K562 (cell line): ENCODE measurements around the gene HMSD. TPM values are rescaled to one million over a fixed set of nuclear protein-coding genes. Genes with fewer than 3 reads are reported as not detected.

Source experiments
- ARNT ChIP-seq, 2 experiments: fragments of 450-650 bp; IDR thresholded peaks; 2 replicates each; pipeline ENCODE4 v1.6.1; 2016; ENCODE audit warnings: mild to moderate bottlenecking in 1 of 2
- ILF3 ChIP-seq: fragments of 450-650 bp; IDR thresholded peaks from 2 replicates; pipeline ENCODE4 v1.6.1; 2018; ENCODE audit warnings: antibody characterized with exemption, mild to moderate bottlenecking, moderate library complexity, borderline replicate concordance
- NCOA1 ChIP-seq: fragments of 450-650 bp; IDR thresholded peaks from 2 replicates; pipeline ENCODE4 v1.6.1; 2016; ENCODE audit warnings: low read depth
- NR3C1 ChIP-seq: sonication (generic); formaldehyde crosslinking; IDR thresholded peaks from 2 replicates; pipeline ENCODE4 v1.8.1; 2022; ENCODE audit warnings: missing genetic modification reagents
- SRSF3 ChIP-seq: fragments of 200-400 bp; formaldehyde crosslinking; IDR thresholded peaks from 2 replicates; pipeline ENCODE4 v1.6.1; 2016; ENCODE audit warnings: mild to moderate bottlenecking, low read length, moderate library complexity; ENCODE audit not compliant: insufficient read depth
- TARDBP ChIP-seq: fragments of 450-650 bp; IDR thresholded peaks from 2 replicates; pipeline ENCODE4 v1.6.1; 2016
- ZNF124 ChIP-seq: sonication (generic); formaldehyde crosslinking; IDR thresholded peaks from 2 replicates; pipeline ENCODE4 v1.8.1; 2022; ENCODE audit warnings: missing genetic modification reagents
- ZNF431 ChIP-seq: sonication (generic); formaldehyde crosslinking; IDR thresholded peaks from 2 replicates; pipeline ENCODE4 v1.8.0; 2022; ENCODE audit warnings: mild to moderate bottlenecking, missing genetic modification reagents
- polyA plus RNA-seq, 8 experiments: library from polyadenylated mRNA; depleted of rRNA in 4 of 8; stranded (reverse) in 5 of 8; unstranded in 3 of 8; fragments of >200 nt; fragmentation: Nextera tagmentation in 2 of 8; fragmentation: Illumina TruSeq in 1 of 8; extraction: Ambion mirVana in 2 of 8; extraction: Trizol in 1 of 8; gene quantifications; 2 replicates each; pipeline versions ENCODE4 v1.2.1 to v1.2.3, GENCODE V29; 2011 to 2014; ENCODE audit warnings: inconsistent platforms in 1 of 8, missing spikeins in 1 of 8
- total RNA-seq, 7 experiments: library from RNA; depleted of rRNA in 6 of 7; stranded (reverse); fragments of >200 nt in 6 of 7; fragmentation: Illumina TruSeq in 2 of 7; extraction: Trizol in 2 of 7; gene quantifications; 2 replicates each; pipeline versions ENCODE4 v1.2.1 to v1.2.3, GENCODE V29; 2011 to 2021; ENCODE audit warnings: low replicate concordance in 1 of 7
- TF ChIP-seq, protein P1 (sequence below), 3 experiments: IDR thresholded peaks in 2 of 3; conservative IDR thresholded peaks in 1 of 3; 2 replicates each; pipeline ENCODE4 v1.5.1; 2011 to 2012; ENCODE audit warnings: low read length in 3 of 3, mild to moderate bottlenecking in 3 of 3, control low read depth in 2 of 3, improper control_type of control experiment in 1 of 3, inconsistent platforms in 1 of 3, low read depth in 1 of 3, mixed read lengths in 1 of 3, moderate library complexity in 1 of 3; ENCODE audit not compliant: insufficient read depth in 2 of 3

HMSD gene
- total and polyA plus RNA-seq, 9 of the 15 experiments (the other 6 are each of a cell fraction or from before 2014, with no cell fraction given): 0.18 to 0.39 (median 0.33) TPM; not detected in 6

DNA sequence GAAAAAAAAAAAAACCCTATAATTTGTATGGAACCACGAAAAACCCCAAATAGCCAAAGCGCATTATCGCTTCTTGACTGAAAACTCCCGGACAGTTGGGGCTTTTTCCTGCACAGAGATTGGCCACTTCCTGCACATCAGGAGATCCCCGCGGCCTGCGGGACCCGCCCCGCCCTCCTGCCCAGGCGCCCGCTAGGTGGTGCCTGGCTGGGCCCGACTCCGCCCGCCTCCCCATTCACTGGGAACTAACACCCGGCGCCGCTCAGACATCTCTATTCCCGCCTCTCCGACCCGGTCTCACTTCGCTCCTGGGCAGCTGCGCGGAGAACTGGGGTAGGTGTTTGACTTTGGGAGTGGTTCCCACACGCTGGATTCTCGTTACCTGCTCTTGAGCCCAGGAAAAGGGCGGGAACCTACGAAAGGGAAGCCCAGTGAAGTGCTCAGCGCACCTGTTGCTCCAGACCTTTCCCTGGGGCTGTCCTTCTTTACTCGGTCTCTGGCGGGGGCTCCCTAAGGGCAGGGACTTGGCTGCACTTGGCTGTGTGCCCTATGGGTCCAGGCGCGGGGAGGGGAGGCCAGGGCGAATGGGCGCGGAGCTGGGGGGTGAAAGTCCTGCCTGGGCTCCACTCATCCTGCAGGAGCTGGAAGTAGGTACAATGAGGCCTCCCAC lies at the start of gene HMSD (continued):
- TF ChIP-seq NCOA1 (no peak), SRSF3 (no peak), ZNF124 (CRISPR knock-in tag) (no peak), ZNF431 (no peak), TARDBP (no peak), ILF3 (no peak), ARNT (IDR thresholded peaks at IDR 0.05) (no peak), NR3C1 (CRISPR knock-in tag) (no peak)
- TF ChIP-seq, protein P1, sequence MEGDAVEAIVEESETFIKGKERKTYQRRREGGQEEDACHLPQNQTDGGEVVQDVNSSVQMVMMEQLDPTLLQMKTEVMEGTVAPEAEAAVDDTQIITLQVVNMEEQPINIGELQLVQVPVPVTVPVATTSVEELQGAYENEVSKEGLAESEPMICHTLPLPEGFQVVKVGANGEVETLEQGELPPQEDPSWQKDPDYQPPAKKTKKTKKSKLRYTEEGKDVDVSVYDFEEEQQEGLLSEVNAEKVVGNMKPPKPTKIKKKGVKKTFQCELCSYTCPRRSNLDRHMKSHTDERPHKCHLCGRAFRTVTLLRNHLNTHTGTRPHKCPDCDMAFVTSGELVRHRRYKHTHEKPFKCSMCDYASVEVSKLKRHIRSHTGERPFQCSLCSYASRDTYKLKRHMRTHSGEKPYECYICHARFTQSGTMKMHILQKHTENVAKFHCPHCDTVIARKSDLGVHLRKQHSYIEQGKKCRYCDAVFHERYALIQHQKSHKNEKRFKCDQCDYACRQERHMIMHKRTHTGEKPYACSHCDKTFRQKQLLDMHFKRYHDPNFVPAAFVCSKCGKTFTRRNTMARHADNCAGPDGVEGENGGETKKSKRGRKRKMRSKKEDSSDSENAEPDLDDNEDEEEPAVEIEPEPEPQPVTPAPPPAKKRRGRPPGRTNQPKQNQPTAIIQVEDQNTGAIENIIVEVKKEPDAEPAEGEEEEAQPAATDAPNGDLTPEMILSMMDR (IDR thresholded peaks at IDR 0.05 in 2 of 3, conservative IDR thresholded peaks at IDR 0.05 in 1 of 3; ENCODE audit: insufficient read depth in 2 of 3, low read depth in 1 of 3, low read length in 3 of 3): peak in 2 of 3 experiments; percentile 19 to 31; a peak in 1 of 6 replicates
